GM20000 (cell line): ENCODE data around the gene KCNC1.

Experiments
- DNase-seq: peaks from one replicate; pipeline ENCODE4 v3.0.0; 2012; ENCODE audit warnings: low spot score
- TF ChIP-seq, protein P1 (sequence below): IDR thresholded peaks from 2 replicates; pipeline ENCODE4 v1.5.1; 2012; ENCODE audit warnings: mild to moderate bottlenecking, control low read depth; ENCODE audit errors: extremely low read depth, missing control alignments

The KCNC1 gene

DNA sequence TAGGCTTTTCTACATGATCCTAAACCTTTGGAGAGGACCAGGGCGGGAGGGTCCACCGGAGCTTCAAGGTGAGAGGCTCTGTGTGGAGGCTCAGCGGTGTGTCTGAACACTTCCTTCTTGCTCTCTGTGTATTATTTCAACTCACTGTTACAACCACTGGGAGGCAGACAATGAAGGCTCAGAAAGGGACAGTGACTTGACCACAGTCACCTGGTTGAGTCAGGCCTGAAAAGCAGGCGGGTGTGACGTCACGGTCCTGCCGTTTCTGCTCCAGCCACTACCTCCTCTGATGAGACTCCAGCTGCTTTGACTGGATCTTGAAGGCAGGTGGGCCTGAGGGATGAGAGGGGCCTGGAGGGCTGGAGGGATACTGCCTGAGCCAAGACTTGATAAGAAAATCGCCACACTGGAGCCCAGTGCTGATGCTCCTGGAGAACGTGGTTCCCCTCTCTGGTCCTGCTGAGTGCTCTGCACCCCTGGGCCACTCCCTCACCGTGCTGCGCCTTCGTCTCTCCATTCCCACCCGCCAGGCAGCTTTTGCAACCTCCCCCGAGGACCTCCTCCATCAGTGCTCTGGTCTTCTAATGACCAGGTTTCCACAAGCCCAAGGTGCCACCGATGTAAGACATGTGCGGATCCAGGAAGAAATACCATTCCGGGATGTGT, 27.9 kb downstream of the KCNC1 start:
- TF ChIP-seq, protein P1, sequence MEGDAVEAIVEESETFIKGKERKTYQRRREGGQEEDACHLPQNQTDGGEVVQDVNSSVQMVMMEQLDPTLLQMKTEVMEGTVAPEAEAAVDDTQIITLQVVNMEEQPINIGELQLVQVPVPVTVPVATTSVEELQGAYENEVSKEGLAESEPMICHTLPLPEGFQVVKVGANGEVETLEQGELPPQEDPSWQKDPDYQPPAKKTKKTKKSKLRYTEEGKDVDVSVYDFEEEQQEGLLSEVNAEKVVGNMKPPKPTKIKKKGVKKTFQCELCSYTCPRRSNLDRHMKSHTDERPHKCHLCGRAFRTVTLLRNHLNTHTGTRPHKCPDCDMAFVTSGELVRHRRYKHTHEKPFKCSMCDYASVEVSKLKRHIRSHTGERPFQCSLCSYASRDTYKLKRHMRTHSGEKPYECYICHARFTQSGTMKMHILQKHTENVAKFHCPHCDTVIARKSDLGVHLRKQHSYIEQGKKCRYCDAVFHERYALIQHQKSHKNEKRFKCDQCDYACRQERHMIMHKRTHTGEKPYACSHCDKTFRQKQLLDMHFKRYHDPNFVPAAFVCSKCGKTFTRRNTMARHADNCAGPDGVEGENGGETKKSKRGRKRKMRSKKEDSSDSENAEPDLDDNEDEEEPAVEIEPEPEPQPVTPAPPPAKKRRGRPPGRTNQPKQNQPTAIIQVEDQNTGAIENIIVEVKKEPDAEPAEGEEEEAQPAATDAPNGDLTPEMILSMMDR, result no peak
- peak; percentile 49 for DNase-seq

DNA sequence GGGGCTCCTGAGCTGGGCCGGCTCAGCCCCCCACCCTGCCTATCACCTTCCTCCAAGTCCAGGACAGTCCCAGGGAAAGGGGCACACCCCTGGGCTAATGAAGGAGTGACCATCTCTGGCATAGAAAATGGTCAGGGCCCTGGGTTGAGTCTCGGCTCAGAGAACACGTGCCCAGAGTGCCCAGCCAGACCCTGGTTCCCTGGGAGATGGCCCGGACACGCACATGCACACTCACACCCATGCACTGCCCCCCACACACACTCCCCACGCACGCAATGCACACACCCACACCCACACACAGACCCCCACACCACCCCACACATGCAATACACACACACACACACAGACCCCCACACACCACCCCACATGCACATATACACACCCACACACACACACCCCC, 28.7 kb downstream of the KCNC1 start:
- no peak for DNase-seq
- TF ChIP-seq, protein P1, result no peak

DNA sequence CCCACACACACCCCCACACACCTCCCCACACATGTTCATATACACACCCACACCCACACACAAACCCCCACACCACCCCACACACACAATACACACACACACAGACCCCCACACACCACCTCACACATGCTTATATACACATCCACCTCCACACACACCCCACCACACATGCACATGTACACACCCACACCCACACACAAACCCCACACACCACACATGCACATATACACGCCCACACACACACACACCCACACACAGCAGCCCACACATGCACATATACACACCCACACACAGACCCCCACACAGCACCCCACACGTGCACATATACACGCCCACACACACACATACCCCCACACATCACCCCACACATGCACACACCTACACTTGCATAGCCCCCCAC, 29.1 kb downstream of the KCNC1 start:
- DNase-seq, result no peak
- TF ChIP-seq, protein P1, result no peak

DNA sequence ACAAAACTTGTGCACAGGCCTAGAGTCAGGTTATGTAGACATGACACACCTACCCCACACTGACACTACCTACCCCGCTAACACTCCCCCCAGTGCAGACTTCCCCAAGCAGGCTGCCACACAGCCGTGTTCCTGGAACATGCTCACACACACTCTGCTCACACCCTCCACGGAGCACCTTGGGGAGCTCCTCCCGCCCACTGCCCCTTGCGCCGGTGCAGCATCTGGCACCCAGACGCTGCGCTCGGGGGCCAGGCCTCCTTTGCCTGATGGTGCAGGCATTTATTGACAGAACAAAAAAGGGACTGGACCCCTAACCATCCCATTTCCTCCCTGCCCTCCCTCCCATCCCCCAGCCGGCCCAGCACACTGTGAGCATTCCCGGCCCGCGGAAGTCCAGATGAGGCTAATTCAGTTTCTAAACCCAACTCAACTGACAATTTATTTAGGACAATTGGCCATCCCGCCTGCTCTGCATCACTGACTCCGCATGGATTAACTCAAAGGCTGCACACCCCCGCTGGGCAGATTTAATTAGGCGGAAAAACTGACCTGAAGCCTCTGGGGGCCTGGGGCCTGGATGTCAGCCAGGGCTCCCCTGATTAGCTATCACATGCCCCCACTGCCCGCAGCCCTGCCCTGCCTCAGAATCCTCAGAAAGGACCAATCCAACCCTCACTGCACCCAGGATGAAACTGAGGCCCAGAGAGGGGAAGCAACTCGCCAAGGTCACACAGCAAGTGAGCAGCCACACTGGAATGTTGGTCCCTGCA, 30.1 kb downstream of the KCNC1 start:
- no peak for DNase-seq
- TF ChIP-seq, protein P1, result no peak

DNA sequence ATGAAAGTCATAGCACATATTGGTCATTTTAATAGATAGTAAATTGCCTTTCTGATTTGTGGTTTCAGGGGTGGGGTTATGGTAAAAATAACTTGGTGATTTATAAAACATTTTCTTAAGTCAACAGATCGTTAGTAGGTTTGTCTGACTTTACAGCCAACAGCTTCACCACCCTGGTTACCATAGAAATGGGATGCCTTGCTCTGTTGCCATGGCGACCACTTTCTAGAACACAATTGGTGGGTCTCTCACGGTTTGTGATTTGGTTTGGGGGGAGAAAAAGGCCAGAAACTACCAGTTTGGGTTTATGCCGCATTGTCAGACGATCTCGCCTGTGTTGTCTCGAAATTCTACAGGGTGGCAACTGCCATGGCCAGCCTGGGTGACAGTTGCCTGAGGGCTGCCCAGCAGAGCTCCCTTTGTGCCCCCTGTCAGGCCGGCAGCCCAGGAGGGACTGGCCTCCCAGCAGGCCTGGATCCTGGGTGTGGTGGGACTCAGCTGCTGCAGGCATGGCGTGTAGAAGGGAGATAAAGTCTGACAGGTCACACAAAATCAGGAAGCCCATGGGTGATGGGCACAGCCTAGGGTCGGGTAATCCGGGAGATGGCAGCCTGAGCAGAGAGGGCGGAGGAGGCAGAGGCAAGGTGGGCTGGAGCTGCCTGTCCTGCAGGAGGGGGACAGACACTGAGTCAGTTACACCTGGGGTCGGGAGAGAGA, 30.9 kb downstream of the KCNC1 start:
- no peak for DNase-seq
- TF ChIP-seq, protein P1, result no peak

DNA sequence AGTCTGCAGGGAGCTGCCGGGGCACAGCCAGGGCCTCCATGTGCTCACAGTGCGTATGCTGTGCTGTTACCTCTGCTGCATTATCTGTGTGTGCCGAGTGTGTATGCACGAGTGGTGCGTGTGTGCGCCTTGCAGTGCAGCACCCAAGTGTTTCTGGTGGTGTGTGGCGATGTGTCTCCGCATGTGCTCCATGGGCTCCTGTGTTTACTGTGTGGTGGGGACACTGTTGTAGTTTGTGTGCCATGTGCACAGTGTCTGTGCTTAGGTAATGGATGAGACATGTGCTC, 31.4 kb downstream of the KCNC1 start:
- no peak for DNase-seq
- TF ChIP-seq, protein P1, result no peak

DNA sequence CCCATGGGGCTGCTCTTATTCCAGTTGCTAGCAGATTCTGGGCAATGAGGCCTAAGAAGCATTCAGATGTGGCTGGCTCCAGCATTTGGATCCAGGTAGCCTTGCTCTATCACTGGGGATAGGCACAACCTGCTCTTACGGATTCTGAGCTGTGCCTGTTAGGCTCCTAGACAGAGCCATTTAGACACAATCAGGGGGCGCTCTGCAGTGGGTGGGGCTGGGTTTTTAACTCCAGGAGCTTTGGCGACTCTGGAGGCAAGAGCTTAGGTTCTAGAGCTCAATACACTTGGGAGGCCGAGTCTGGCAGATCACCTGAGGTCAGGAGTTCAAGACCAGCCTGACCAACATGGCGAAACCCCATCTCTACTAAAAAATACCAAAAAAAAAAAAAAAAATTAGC, 32.0 kb downstream of the KCNC1 start:
- no peak for DNase-seq

More for the DNA sequence above, 32.0 kb downstream of the KCNC1 start:
- TF ChIP-seq, protein P1, result peak; percentile 9
